ENCODE measurements around the gene GRB10. TPM values are rescaled to one million over a fixed set of nuclear protein-coding genes. Genes with fewer than 3 reads are reported as not detected.

The GRB10 gene
- total and polyA plus RNA-seq, 2 of the 8 experiments (the other 6 are each of a cell fraction or from before 2014, with no cell fraction given), result 35.7 to 97.0 TPM

DNA sequence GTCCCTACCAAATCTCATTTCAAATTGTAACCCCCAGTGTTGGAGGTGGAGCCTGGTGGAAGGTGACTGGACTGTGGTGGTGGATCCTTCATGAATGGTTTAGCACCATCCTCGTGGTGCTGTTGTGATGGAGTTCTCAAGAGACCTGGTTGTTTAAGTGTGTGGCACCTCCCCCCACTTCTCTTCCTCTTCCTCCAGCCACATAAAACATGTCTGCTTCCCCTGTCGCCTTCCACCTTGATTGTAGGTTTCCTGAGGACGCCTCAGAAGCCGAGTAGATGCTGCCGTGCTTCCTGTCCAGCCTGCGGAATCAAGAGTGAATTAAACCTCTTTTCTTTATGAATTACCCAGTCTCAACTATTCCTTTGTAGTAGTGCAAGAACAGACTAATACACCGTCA is 21.0 kb downstream of the GRB10 start:
- TF ChIP-seq CBX8 (IDR thresholded peaks at IDR 0.05; ENCODE audit: borderline replicate concordance, low read depth, low read length) (no peak), CHD2 (IDR thresholded peaks at IDR 0.05; ENCODE audit: low read length) (no peak), ZNF274 (IDR thresholded peaks at IDR 0.05; ENCODE audit: borderline replicate concordance, extremely low read depth, low read length) (no peak), EZH2 (IDR thresholded peaks at IDR 0.05; ENCODE audit: low read depth, low read length, severe bottlenecking) (no peak), BCL11A (IDR thresholded peaks at IDR 0.05; ENCODE audit: low read depth in 2 of 2, low read length in 2 of 2) (no peak)
- TF ChIP-seq, protein P1, sequence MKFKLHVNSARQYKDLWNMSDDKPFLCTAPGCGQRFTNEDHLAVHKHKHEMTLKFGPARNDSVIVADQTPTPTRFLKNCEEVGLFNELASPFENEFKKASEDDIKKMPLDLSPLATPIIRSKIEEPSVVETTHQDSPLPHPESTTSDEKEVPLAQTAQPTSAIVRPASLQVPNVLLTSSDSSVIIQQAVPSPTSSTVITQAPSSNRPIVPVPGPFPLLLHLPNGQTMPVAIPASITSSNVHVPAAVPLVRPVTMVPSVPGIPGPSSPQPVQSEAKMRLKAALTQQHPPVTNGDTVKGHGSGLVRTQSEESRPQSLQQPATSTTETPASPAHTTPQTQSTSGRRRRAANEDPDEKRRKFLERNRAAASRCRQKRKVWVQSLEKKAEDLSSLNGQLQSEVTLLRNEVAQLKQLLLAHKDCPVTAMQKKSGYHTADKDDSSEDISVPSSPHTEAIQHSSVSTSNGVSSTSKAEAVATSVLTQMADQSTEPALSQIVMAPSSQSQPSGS (IDR thresholded peaks at IDR 0.05; ENCODE audit: low read length), result no peak
- Histone ChIP-seq H3K36me3 (ENCODE audit: control insufficient read depth in 2 of 4, insufficient read depth in 4 of 4, low read length in 3 of 4) (peaks cover 0 to 4% (median 2%) of the 10 kb centered on the region in 4 experiments; a peak in 2 of 8 replicates), H4K91ac (replicated peaks; ENCODE audit: insufficient read length, low read length) (no peak overlapping the region), H2AK5ac (ENCODE audit: low read depth, low read length) (no peak overlapping the region), H3K56ac (replicated peaks; ENCODE audit: insufficient read length, low read depth, low read length) (no peak overlapping the region), H2BK120ac (replicated peaks; ENCODE audit: low read depth, low read length) (no peak overlapping the region), H3K18ac (ENCODE audit: extremely low read depth, low read length) (no peak overlapping the region), H3K9me3 (ENCODE audit: insufficient read depth in 2 of 2, low read depth in 1 of 2, low read length in 1 of 2) (no peaks in the 10 kb centered on the region; a peak in 1 of 4 replicates), H2AFZ (ENCODE audit: low read length) (no peak overlapping the region), H3K79me1 (ENCODE audit: low read depth, low read length) (peaks cover 22% of the 10 kb centered on the region), H4K5ac (ENCODE audit: insufficient read length, low read depth, low read length) (no peak overlapping the region), H3K4me1 (replicated peaks in 1 of 4; ENCODE audit: control insufficient read depth in 3 of 4, insufficient read depth in 4 of 4, low read length in 3 of 4) (peaks cover 0 to 3% (median under 1%) of the 10 kb centered on the region in 4 experiments; a peak in 4 of 7 replicates), H3K9ac (replicated peaks in 1 of 4; ENCODE audit: extremely low read depth in 1 of 4, low read depth in 3 of 4, low read length in 3 of 4) (no peak overlapping the region), H2BK20ac (ENCODE audit: low read length) (no peak overlapping the region), H3K79me2 (ENCODE audit: control insufficient read depth in 1 of 2, insufficient read depth in 2 of 2, low read length in 2 of 2) (peaks cover 7 to 97% of the 10 kb centered on the region in 2 experiments), H4K8ac (ENCODE audit: extremely low read depth, insufficient read depth, low read length) (no peak overlapping the region), H3K4me2 (ENCODE audit: insufficient read depth in 1 of 2, low read depth in 2 of 2, low read length in 2 of 2) (no peak overlapping the region), H4K20me1 (replicated peaks in 1 of 2; ENCODE audit: control insufficient read depth in 1 of 2, insufficient read depth in 2 of 2, low read length in 2 of 2) (peaks cover 0 to 6% of the 10 kb centered on the region in 2 experiments), H3K4ac (replicated peaks; ENCODE audit: insufficient read length, low read depth, low read length) (no peak overlapping the region), H2BK5ac (ENCODE audit: low read depth, low read length) (no peak overlapping the region), H2BK12ac (ENCODE audit: low read depth, low read length) (no peak overlapping the region), H2BK15ac (ENCODE audit: low read length) (no peak overlapping the region), H3K4me3 (ENCODE audit: extremely low read depth in 1 of 4, insufficient read depth in 2 of 4, low read depth in 3 of 4, low read length in 4 of 4) (no peak overlapping the region), H3K23ac (ENCODE audit: insufficient read length) (no peak overlapping the region), H3K27ac (ENCODE audit: low read depth, low read length) (no peak overlapping the region), H3K23me2 (ENCODE audit: low read depth, low read length) (no peaks in the 10 kb centered on the region), H3K14ac (ENCODE audit: insufficient read length) (no peak overlapping the region), H3K27me3 (replicated peaks in 1 of 4; ENCODE audit: control insufficient read depth in 3 of 4, extremely low read depth in 1 of 4, insufficient read depth in 3 of 4, low read length in 3 of 4) (no peaks in the 10 kb centered on the region)
- DNase-seq (ENCODE audit: low read depth in 1 of 2, low spot score in 2 of 2) (no peak), FAIRE-seq (no peak)
- 91% methylated on average over 7 of the region's 7 CpGs; no CpG with 5 or more reads in 1 of the 2 experiments for WGBS, 2 experiments (ENCODE audit: extremely low coverage in 1 of 2, insufficient coverage in 1 of 2, insufficient read length in 1 of 2, insufficient replicate concordance in 2 of 2, low coverage in 1 of 2, low lambda C conversion rate in 2 of 2, missing lambda C conversion rate in 1 of 2)
- POLR2A ChIA-PET (ENCODE audit: partially characterized antibody), result interaction anchor here (0.6 kb wide), 1 partner anchor 48 kb away, joined by 3 read pairs; no protein-coding TSS in a partner anchor
- CTCF ChIA-PET (ENCODE audit: partially characterized antibody), result interaction anchor here (0.7 kb wide), 1 partner anchor 380 kb away, joined by 3 read pairs; no protein-coding TSS in a partner anchor

All from H1 (cell line).